Measurements from ENCODE around the gene S100A4.

GRCh38 chr1:153506386-153506785, 39.2 kb downstream of the S100A4 start:
- TF ChIP-seq, protein P1, sequence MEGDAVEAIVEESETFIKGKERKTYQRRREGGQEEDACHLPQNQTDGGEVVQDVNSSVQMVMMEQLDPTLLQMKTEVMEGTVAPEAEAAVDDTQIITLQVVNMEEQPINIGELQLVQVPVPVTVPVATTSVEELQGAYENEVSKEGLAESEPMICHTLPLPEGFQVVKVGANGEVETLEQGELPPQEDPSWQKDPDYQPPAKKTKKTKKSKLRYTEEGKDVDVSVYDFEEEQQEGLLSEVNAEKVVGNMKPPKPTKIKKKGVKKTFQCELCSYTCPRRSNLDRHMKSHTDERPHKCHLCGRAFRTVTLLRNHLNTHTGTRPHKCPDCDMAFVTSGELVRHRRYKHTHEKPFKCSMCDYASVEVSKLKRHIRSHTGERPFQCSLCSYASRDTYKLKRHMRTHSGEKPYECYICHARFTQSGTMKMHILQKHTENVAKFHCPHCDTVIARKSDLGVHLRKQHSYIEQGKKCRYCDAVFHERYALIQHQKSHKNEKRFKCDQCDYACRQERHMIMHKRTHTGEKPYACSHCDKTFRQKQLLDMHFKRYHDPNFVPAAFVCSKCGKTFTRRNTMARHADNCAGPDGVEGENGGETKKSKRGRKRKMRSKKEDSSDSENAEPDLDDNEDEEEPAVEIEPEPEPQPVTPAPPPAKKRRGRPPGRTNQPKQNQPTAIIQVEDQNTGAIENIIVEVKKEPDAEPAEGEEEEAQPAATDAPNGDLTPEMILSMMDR (IDR thresholded peaks at IDR 0.05) = no peak
- no peak for TF ChIP-seq POLR2A (IDR thresholded peaks at IDR 0.05)
